Heart left ventricle (tissue), 13 donors: Measurements from ENCODE around the gene NFATC1.

Source experiments
- CTCF ChIP-seq, 12 donors: fragments of 200-600 bp; sonication (generic) in 4 of 12; IDR thresholded peaks; one replicate each; pipeline versions ENCODE4 v1.5.0 to v1.8.0; 2018 to 2022; ENCODE audit warnings: antibody characterized with exemption in 12 of 12, mild to moderate bottlenecking in 5 of 12
- POLR2A ChIP-seq, 2 donors: fragments of 450-650 bp; IDR thresholded peaks; one replicate each; pipeline ENCODE4 v1.6.1; 2017; ENCODE audit warnings: antibody characterized with exemption in 2 of 2, mild to moderate bottlenecking in 2 of 2, moderate library complexity in 2 of 2
- donor health status: ischemic (EF 13 %, LVEDD 7.1; RV severe dilation, severe dysfunction).
- donor health status: DM: no; HTN: yes; CAD: no.
- donor health status: DM: no; HTN: no; CAD: no.
- donor health status: ischemic (EF 25% LVEDD 6.9; RV normal size, moderate dysfunction).
- donor health status: ischemic (EF 25% LVEDD 5.7; RV mildly dilated, moderate dysfunction).
- donor health status: ischemic (EF 35%, LVEDD 5.7; RV mildly dilated, moderate dysfunction).
- donor health status: nonischemic (EF 11% LVEDD 7.7; RV severe dilation, severe dysfunction).
- donor health status: DM: yes; HTN: yes; CAD: no.
- donor health status: PGD.
- donor health status: ischemic (EF 29% LVEDD 5.4; RV normal size, mild dysfunction).
- donor health status: nonischemic (EF 23%, LVEDD 6.1; RV moderate dilation, normal function).

- TF ChIP-seq POLR2A (IDR thresholded peaks at IDR 0.05): no peak
- no peak for TF ChIP-seq CTCF (IDR thresholded peaks at IDR 0.05)
These were observed 43.3 kb upstream of the NFATC1 start for GRCh38 chr18:79352432-79352831.
